ENCODE measurements around the gene PGLYRP2.

PGLYRP2 gene

DNA sequence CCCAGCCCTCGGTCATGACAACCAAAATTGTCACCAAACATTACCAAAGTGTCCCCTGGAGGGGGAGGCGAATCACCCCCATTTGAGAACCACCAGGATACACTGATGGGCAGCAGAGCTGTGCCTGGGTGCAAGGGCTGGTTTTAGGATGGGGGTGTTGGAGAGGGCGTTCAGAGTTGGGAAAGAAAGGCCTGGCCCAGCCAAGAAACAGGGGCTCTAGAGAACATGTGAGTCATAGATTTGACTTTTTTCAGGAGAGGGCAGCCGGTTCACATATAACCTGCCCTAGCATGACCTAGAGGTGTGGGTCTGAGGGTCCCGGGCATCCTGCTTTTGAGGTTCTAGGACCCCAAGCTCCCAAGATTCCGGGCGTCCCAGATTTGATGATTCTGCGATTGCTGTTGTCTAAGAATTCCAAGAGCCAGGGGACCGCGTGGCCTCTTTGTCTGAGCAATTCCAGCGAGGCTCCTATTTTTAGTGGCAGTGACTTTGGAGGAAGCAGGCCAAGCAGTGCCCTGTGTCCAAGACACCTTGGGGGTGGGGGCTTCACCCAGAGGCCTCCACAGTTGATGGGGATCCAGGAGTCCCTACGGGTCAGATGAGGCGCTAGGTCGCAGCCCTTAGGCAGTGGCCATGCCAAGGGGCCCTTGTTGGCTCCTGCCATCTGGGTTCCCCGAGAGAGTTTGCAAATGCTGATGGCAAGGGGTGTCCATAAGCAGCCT, 34.6 kb downstream of the PGLYRP2 start:
- Histone ChIP-seq H3K4me2 (ENCODE audit: low read length) (no peak overlapping the region), H3K9me3 (ENCODE audit: insufficient read depth, low read length) (no peaks in the 10 kb centered on the region), H3K79me2 (ENCODE audit: low read length) (no peaks in the 10 kb centered on the region), H3K4me1 (ENCODE audit: low read length) (peaks cover 18% of the 10 kb centered on the region), H3K9ac (ENCODE audit: low read length) (no peak overlapping the region), H3K4me3 (ENCODE audit: low read length) (no peak overlapping the region), H3K27ac (ENCODE audit: low read length) (no peak overlapping the region), H3K27me3 (ENCODE audit: low read depth, low read length) (no peaks in the 10 kb centered on the region), H2AFZ (ENCODE audit: low read depth, low read length) (no peak overlapping the region), H4K20me1 (ENCODE audit: insufficient read depth, low read length) (no peaks in the 10 kb centered on the region), H3K36me3 (replicated peaks; ENCODE audit: low read depth, low read length) (no peaks in the 10 kb centered on the region)
- TF ChIP-seq, protein P1, sequence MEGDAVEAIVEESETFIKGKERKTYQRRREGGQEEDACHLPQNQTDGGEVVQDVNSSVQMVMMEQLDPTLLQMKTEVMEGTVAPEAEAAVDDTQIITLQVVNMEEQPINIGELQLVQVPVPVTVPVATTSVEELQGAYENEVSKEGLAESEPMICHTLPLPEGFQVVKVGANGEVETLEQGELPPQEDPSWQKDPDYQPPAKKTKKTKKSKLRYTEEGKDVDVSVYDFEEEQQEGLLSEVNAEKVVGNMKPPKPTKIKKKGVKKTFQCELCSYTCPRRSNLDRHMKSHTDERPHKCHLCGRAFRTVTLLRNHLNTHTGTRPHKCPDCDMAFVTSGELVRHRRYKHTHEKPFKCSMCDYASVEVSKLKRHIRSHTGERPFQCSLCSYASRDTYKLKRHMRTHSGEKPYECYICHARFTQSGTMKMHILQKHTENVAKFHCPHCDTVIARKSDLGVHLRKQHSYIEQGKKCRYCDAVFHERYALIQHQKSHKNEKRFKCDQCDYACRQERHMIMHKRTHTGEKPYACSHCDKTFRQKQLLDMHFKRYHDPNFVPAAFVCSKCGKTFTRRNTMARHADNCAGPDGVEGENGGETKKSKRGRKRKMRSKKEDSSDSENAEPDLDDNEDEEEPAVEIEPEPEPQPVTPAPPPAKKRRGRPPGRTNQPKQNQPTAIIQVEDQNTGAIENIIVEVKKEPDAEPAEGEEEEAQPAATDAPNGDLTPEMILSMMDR (IDR thresholded peaks at IDR 0.05; ENCODE audit: low read depth, low read length) = no peak
- no peak for TF ChIP-seq EZH2phosphoT487 (IDR thresholded peaks at IDR 0.05; ENCODE audit: low read depth)

DNA sequence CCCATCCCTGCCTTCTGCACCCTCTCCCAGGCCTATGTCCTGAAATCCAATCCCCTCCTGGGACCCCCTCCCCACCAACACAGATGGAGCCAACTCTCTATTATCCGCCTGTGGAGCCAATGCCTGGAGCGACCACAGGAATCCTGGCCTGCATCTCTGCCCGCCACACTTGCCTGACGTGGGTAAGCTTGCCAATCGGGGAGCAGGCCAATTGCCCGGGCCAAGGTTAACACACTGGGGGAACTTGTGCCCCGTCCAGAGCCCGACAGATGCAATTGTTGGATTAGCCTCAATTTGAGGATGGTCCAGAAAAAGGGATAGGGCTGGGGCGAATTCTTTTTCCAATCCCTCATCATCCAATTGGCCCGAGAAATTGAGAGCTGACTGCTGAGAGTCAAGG, 35.5 kb downstream of the PGLYRP2 start:
- Histone ChIP-seq H3K4me1 (ENCODE audit: low read length) (peaks cover 16% of the 10 kb centered on the region), H3K4me3 (ENCODE audit: low read length) (no peak overlapping the region), H3K27me3 (ENCODE audit: low read depth, low read length) (no peaks in the 10 kb centered on the region), H3K9ac (ENCODE audit: low read length) (no peak overlapping the region), H3K4me2 (ENCODE audit: low read length) (no peak overlapping the region), H3K27ac (ENCODE audit: low read length) (no peak overlapping the region), H3K36me3 (replicated peaks; ENCODE audit: low read depth, low read length) (no peaks in the 10 kb centered on the region), H4K20me1 (ENCODE audit: insufficient read depth, low read length) (no peaks in the 10 kb centered on the region), H3K9me3 (ENCODE audit: insufficient read depth, low read length) (no peaks in the 10 kb centered on the region), H2AFZ (ENCODE audit: low read depth, low read length) (no peak overlapping the region), H3K79me2 (ENCODE audit: low read length) (no peaks in the 10 kb centered on the region)
- TF ChIP-seq EZH2phosphoT487 (IDR thresholded peaks at IDR 0.05; ENCODE audit: low read depth) = no peak
- TF ChIP-seq, protein P1 (IDR thresholded peaks at IDR 0.05; ENCODE audit: low read depth, low read length) = no peak

DNA sequence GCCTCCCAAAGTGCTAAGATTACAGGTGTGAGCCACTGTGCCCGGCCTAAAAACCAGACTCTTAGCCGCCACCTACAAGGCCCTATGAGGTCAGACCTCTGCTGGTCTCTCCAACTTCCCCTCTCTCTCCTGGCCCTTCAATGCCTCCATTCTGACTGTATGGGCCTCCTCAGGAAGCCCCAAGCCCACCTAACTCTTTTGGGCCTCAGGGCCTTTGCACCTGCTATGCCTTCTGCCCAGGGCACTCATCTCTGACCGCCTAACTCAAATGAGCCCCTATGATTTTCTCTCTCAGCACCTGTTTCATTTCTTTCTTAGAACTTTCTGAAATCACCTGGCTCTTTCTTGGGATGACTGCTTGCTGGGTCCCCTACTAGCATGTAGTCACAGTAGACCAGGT, 36.0 kb downstream of the PGLYRP2 start:
- Histone ChIP-seq H3K79me2 (ENCODE audit: low read length) (no peaks in the 10 kb centered on the region), H3K9ac (ENCODE audit: low read length) (no peak overlapping the region), H2AFZ (ENCODE audit: low read depth, low read length) (no peak overlapping the region), H3K36me3 (replicated peaks; ENCODE audit: low read depth, low read length) (no peaks in the 10 kb centered on the region), H4K20me1 (ENCODE audit: insufficient read depth, low read length) (no peaks in the 10 kb centered on the region), H3K9me3 (ENCODE audit: insufficient read depth, low read length) (no peaks in the 10 kb centered on the region), H3K27me3 (ENCODE audit: low read depth, low read length) (no peaks in the 10 kb centered on the region), H3K4me3 (ENCODE audit: low read length) (no peak overlapping the region), H3K4me1 (ENCODE audit: low read length) (peaks cover 12% of the 10 kb centered on the region; the same call in 1 of the 2 replicates), H3K4me2 (ENCODE audit: low read length) (no peak overlapping the region), H3K27ac (ENCODE audit: low read length) (no peak overlapping the region)
- TF ChIP-seq, protein P1 (IDR thresholded peaks at IDR 0.05; ENCODE audit: low read depth, low read length) = no peak
- TF ChIP-seq EZH2phosphoT487 (IDR thresholded peaks at IDR 0.05; ENCODE audit: low read depth) = no peak

DNA sequence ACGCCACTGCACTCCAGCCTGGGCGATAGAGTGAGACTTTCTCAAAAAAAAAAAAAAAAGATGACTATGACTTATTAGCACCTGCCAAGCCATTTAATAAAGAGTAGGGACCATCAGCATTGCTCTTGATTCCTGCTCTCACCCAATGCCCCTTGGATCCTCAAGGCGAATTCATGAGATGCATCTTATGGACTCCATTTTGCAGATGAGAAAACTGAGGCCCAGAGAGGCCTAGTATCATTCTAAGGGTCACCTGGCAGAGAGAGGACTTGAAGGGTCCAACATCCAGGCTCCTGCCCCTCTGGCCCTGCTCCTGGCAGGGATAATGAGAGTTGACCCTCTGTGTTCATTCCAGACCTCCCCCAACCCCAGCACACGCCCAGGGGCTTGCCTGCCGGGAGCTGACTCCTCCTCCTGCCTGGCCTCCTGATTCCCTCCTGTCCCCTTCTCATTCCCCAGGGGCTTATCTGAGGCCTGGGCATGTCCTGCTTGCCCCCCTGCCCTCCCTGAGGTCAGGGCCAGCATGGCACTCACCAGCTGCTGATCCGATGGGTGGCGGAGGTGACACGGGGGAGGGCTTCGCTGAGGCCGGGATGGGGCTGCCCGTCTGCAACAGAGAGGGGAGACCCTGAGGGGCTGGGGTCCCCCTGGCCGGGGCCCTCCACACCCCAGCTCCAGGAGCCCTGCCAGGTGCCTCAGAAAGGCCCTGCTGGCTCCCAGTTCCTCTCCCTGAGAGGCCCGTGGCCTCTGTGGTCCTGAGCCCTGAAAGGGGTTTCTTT, 37.0 kb downstream of the PGLYRP2 start:
- no peak for TF ChIP-seq EZH2phosphoT487 (IDR thresholded peaks at IDR 0.05; ENCODE audit: low read depth)
- TF ChIP-seq, protein P1 (IDR thresholded peaks at IDR 0.05; ENCODE audit: low read depth, low read length) = no peak
- Histone ChIP-seq H3K4me2 (ENCODE audit: low read length) (no peak overlapping the region), H3K36me3 (replicated peaks; ENCODE audit: low read depth, low read length) (no peaks in the 10 kb centered on the region), H4K20me1 (ENCODE audit: insufficient read depth, low read length) (no peaks in the 10 kb centered on the region), H3K27ac (ENCODE audit: low read length) (no peak overlapping the region), H3K79me2 (ENCODE audit: low read length) (no peaks in the 10 kb centered on the region), H3K4me3 (ENCODE audit: low read length) (no peak overlapping the region), H2AFZ (ENCODE audit: low read depth, low read length) (no peak overlapping the region), H3K9me3 (ENCODE audit: insufficient read depth, low read length) (no peaks in the 10 kb centered on the region), H3K9ac (ENCODE audit: low read length) (no peak overlapping the region), H3K4me1 (ENCODE audit: low read length) (peaks cover 12% of the 10 kb centered on the region; the same call in 1 of the 2 replicates), H3K27me3 (ENCODE audit: low read depth, low read length) (no peaks in the 10 kb centered on the region)

Data from OCI-LY3 (cell line).